Keratinocyte (primary cell): ENCODE results near the gene CUBN. TPM values are rescaled to one million over a fixed set of nuclear protein-coding genes. Genes with fewer than 3 reads are reported as not detected.

Source experiments
- DNase-seq: peaks from one replicate; pipeline ENCODE4 v3.0.0-alpha.2; 2011; ENCODE audit warnings: low read depth, missing footprints, low spot score
- FAIRE-seq: peaks from 2 replicates; lab custom pipeline; 2011; peaks lifted over from hg19 to GRCh38; lab: Jason Lieb, UNC
- H2AFZ ChIP-seq: 2 replicates; pipeline ENCODE4 v1.6.0; 2012; ENCODE audit warnings: low read length, control low read depth, inconsistent platforms; ENCODE audit not compliant: control insufficient read depth
- H3K27ac ChIP-seq: 2 replicates; pipeline ENCODE4 v1.5.1; 2011; ENCODE audit warnings: low read length; ENCODE audit not compliant: control insufficient read depth, insufficient read depth
- H3K27me3 ChIP-seq: 3 replicates; pipeline ENCODE4 v1.6.0; 2011; ENCODE audit warnings: low read length; ENCODE audit not compliant: control insufficient read depth, insufficient read depth; ENCODE audit errors: extremely low read depth
- H3K36me3 ChIP-seq, 2 experiments: 2 replicates in 1 of 2; 3 replicates in 1 of 2; pipeline ENCODE4 v1.5.1; 2011; ENCODE audit warnings: low read length in 2 of 2, mild to moderate bottlenecking in 1 of 2; ENCODE audit not compliant: control insufficient read depth in 2 of 2, insufficient read depth in 2 of 2; ENCODE audit errors: extremely low read depth in 1 of 2
- H3K4me1 ChIP-seq: 3 replicates; pipeline ENCODE4 v1.5.1; 2011; ENCODE audit warnings: low read length; ENCODE audit not compliant: control insufficient read depth, insufficient read depth; ENCODE audit errors: extremely low read depth
- H3K4me2 ChIP-seq: 3 replicates; pipeline ENCODE4 v1.6.0; 2011; ENCODE audit warnings: low read depth, low read length; ENCODE audit not compliant: control insufficient read depth, insufficient read depth; ENCODE audit errors: extremely low read depth
- H3K4me3 ChIP-seq, 3 experiments: fragments of 200-600 bp in 1 of 3; sonication (generic) in 1 of 3; 2 replicates in 2 of 3; 3 replicates in 1 of 3; pipeline ENCODE4 v1.5.1; 2011 to 2016; ENCODE audit warnings: low read length in 3 of 3, mild to moderate bottlenecking in 3 of 3, control low read depth in 2 of 3, inconsistent platforms in 1 of 3, low read depth in 1 of 3, mixed read lengths in 1 of 3, mixed run types in 1 of 3, moderate library complexity in 1 of 3; ENCODE audit not compliant: control insufficient read depth in 2 of 3, insufficient read depth in 2 of 3; ENCODE audit errors: extremely low read depth in 1 of 3
- H3K79me2 ChIP-seq: 2 replicates; pipeline ENCODE4 v1.6.0; 2012; ENCODE audit warnings: low read length; ENCODE audit not compliant: control insufficient read depth, insufficient read depth
- H3K9ac ChIP-seq: 3 replicates; pipeline ENCODE4 v1.6.0; 2011; ENCODE audit warnings: low read length; ENCODE audit not compliant: control insufficient read depth, insufficient read depth; ENCODE audit errors: extremely low read depth
- H3K9me1 ChIP-seq: 3 replicates; pipeline ENCODE4 v1.6.0; 2011; ENCODE audit warnings: low read length; ENCODE audit not compliant: control insufficient read depth, insufficient read depth; ENCODE audit errors: extremely low read depth
- H3K9me3 ChIP-seq: 2 replicates; pipeline ENCODE4 v1.5.1; 2012; ENCODE audit warnings: low read depth, low read length; ENCODE audit not compliant: control insufficient read depth
- H4K20me1 ChIP-seq: 3 replicates; pipeline ENCODE4 v1.6.0; 2011; ENCODE audit warnings: low read length; ENCODE audit not compliant: control insufficient read depth, insufficient read depth; ENCODE audit errors: extremely low read depth
- CTCF ChIP-seq, 3 experiments: IDR thresholded peaks in 1 of 3; conservative IDR thresholded peaks in 1 of 3; optimal IDR thresholded peaks in 1 of 3; 2 replicates in 2 of 3; 3 replicates in 1 of 3; pipeline versions ENCODE3 to v1.5.1; 2011; ENCODE audit warnings: low read length in 3 of 3, mild to moderate bottlenecking in 3 of 3, moderate library complexity in 2 of 3, control low read depth in 1 of 3, inconsistent platforms in 1 of 3; ENCODE audit not compliant: insufficient read depth in 2 of 3; ENCODE audit errors: extremely low read depth in 1 of 3
- EZH2 ChIP-seq: IDR thresholded peaks from one replicate; pipeline ENCODE4 v1.6.1; 2012; ENCODE audit warnings: inconsistent platforms, mild to moderate bottlenecking, low read length, moderate library complexity
- dilution Hi-C: fragments of 300-500 bp; cut with MboI; formaldehyde crosslinking; loops from one replicate; pipeline ENCODE4 v1.7.0; 2020; ENCODE audit warnings: low sequenced_read_pairs; ENCODE audit not compliant: extremely low pct_ligation_motif_present
- polyA plus RNA-seq, 5 experiments: library from polyadenylated mRNA; depleted of rRNA in 3 of 5; stranded (reverse) in 3 of 5; stranded (forward) in 1 of 5; unstranded in 1 of 5; fragments of >200 nt; gene quantifications; 1 replicate in 1 of 5; 2 replicates in 3 of 5; 3 replicates in 1 of 5; pipeline versions ENCODE4 v1.2.1 to v1.2.3, GENCODE V29; 2011 to 2012; ENCODE audit warnings: missing spikeins in 2 of 5, low read depth in 1 of 5, low replicate concordance in 1 of 5

The CUBN gene
- polyA plus RNA-seq, 1 donor (not counting 4 experiments of a cell fraction or from before 2014, with no cell fraction given) = 0.07 TPM

GRCh38 chr10:17126327-17126726 lies 3.3 kb downstream of the CUBN start:
- H3K27ac ChIP-seq = no peak overlapping the region
- TF ChIP-seq EZH2 = no peak
- no peak for TF ChIP-seq CTCF (optimal IDR thresholded peaks at IDR 0.05 in 1 of 3, IDR thresholded peaks at IDR 0.05 in 1 of 3, conservative IDR thresholded peaks at IDR 0.05 in 1 of 3; ENCODE audit: extremely low read depth in 1 of 3, insufficient read depth in 2 of 3, low read length in 3 of 3)
- H3K9me3 ChIP-seq = no peaks in the 10 kb centered on the region
- FAIRE-seq (no peak), DNase-seq (no peak)
- H3K9ac ChIP-seq = no peak overlapping the region
- H3K4me3 ChIP-seq = no peak overlapping the region
- no peaks in the 10 kb centered on the region for H3K36me3 ChIP-seq
- H3K4me1 ChIP-seq = no peaks in the 10 kb centered on the region
- no peaks in the 10 kb centered on the region for H3K9me1 ChIP-seq
- H3K27me3 ChIP-seq = no peaks in the 10 kb centered on the region
- H3K4me2 ChIP-seq = no peak overlapping the region
- dilution Hi-C loops = no loop called here
- no peaks in the 10 kb centered on the region for H4K20me1 ChIP-seq
- no peak overlapping the region for H2AFZ ChIP-seq
- H3K79me2 ChIP-seq = no peaks in the 10 kb centered on the region

GRCh38 chr10:17125206-17125893 lies 4.3 kb downstream of the CUBN start:
- Histone ChIP-seq H4K20me1 (no peaks in the 10 kb centered on the region), H3K27me3 (no peaks in the 10 kb centered on the region), H3K27ac (no peak overlapping the region), H3K4me1 (no peaks in the 10 kb centered on the region), H3K9ac (no peak overlapping the region), H3K4me2 (no peak overlapping the region), H3K9me3 (no peaks in the 10 kb centered on the region), H3K79me2 (no peaks in the 10 kb centered on the region), H3K9me1 (no peaks in the 10 kb centered on the region), H3K4me3 (no peak overlapping the region), H2AFZ (no peak overlapping the region), H3K36me3 (no peaks in the 10 kb centered on the region)
- TF ChIP-seq CTCF (optimal IDR thresholded peaks at IDR 0.05 in 1 of 3, IDR thresholded peaks at IDR 0.05 in 1 of 3, conservative IDR thresholded peaks at IDR 0.05 in 1 of 3; ENCODE audit: extremely low read depth in 1 of 3, insufficient read depth in 2 of 3, low read length in 3 of 3) (no peak), EZH2 (no peak)
- no peak for DNase-seq
- no peak for FAIRE-seq
- dilution Hi-C loops = no loop called here
